ENCODE results near the gene PITRM1.

PITRM1 gene

DNA sequence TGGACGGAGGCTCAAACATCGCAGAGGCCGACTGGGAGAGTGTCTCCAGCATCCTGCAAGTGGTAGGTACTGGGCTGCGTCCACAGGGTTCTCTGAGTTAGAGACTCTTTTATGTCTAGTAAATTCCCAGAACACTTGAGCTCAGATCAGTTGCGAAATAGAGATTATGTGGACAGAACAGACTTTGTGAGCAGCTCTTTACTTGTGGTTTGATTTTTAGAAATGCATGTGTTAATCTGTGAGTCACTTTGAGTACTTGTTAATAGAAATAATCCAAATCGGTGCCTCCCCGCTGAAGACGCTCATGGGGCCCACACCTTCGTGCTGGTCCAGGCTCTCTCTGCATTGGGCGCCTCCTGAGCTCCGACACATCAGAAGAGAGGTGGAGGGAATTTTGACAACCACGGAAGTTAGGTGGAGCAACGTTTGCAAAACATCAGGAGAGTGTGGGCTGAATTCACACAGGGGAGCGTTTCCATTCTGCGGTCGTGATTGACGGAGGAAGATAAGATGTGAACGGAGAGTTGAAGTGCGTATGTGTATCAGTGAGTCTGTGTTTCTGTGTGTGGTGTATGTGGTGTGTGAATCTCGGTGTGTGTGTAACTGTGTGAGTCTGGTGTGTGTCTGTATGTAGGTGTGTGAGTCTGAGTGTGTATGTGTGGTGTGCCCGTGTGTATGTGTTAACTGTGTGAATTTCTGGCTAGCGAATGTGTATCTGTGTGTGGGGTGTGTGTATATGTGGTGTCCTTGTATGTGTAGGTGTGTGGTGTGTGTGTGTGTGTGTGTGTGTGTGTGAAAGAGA, 73.1 kb downstream of the PITRM1 start:
- H3K27ac ChIP-seq = no peak overlapping the region
- TF ChIP-seq, protein P1, sequence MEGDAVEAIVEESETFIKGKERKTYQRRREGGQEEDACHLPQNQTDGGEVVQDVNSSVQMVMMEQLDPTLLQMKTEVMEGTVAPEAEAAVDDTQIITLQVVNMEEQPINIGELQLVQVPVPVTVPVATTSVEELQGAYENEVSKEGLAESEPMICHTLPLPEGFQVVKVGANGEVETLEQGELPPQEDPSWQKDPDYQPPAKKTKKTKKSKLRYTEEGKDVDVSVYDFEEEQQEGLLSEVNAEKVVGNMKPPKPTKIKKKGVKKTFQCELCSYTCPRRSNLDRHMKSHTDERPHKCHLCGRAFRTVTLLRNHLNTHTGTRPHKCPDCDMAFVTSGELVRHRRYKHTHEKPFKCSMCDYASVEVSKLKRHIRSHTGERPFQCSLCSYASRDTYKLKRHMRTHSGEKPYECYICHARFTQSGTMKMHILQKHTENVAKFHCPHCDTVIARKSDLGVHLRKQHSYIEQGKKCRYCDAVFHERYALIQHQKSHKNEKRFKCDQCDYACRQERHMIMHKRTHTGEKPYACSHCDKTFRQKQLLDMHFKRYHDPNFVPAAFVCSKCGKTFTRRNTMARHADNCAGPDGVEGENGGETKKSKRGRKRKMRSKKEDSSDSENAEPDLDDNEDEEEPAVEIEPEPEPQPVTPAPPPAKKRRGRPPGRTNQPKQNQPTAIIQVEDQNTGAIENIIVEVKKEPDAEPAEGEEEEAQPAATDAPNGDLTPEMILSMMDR (conservative IDR thresholded peaks at IDR 0.05) = no peak
- TF ChIP-seq ZFX (IDR thresholded peaks at IDR 0.05) = no peak

DNA sequence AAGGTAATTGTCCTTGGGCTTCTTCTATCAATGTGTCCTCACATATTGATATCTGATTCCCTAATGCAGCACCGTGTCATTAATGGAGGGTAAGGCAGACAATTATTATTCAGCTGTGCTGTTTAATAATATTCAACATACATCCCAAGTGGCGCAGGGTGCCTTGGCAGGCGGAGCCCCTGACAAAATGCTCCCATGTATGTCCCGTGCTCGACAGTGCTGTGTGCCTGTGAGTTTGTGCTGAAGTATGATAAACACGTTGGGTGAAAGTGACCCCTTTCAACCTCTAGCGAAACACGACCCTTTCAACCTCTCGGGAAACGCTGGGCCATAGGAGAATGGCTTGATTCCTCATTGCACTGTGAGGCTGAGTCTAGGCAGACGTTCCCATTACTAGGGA, 73.9 kb downstream of the PITRM1 start:
- TF ChIP-seq, protein P1 (conservative IDR thresholded peaks at IDR 0.05) = no peak
- no peak for TF ChIP-seq ZFX (IDR thresholded peaks at IDR 0.05)
- H3K27ac ChIP-seq = no peak overlapping the region

DNA sequence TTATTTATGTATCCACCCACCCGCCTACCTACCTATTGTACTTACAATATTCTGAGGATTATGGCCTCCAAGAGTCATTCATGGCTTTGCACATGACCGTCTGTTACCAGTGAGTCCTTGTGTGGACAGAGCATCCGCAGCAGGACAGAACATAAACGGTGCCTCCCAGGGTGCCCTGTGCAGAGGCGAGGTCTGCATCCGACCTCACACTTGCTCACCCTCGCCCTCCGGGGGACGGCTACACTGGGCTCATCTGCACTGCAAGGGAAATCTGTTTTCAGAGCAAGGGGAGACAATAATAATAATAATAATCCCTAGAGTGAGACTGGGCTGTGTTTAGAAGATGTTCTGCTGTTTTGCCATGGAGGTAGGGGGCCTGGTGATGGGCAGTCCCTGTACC, 75.4 kb downstream of the PITRM1 start:
- TF ChIP-seq, protein P1 (conservative IDR thresholded peaks at IDR 0.05) = no peak
- TF ChIP-seq ZFX (IDR thresholded peaks at IDR 0.05) = no peak
- no peak overlapping the region for H3K27ac ChIP-seq

DNA sequence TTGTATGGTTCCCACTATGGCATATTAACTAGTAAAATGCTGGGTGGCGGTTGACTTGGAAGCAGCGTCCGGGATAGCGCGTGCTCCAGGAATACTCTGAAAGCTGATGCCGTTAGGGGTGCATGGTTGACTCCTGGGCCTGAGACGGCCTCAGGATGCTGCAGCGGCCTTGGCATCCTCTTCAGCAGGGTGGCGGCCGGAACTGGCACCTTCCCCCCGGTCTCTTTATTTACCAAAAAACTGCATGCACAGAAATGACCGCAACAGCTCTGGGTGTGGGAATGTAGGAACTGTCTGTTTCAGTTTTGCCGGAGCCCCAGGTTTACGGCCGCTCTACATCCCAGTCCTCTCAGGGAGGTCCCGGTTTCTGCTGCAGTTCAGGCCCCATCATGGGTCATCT, 76.4 kb downstream of the PITRM1 start:
- no peak overlapping the region for H3K27ac ChIP-seq
- no peak for TF ChIP-seq ZFX (IDR thresholded peaks at IDR 0.05)
- TF ChIP-seq, protein P1 (conservative IDR thresholded peaks at IDR 0.05) = no peak

DNA sequence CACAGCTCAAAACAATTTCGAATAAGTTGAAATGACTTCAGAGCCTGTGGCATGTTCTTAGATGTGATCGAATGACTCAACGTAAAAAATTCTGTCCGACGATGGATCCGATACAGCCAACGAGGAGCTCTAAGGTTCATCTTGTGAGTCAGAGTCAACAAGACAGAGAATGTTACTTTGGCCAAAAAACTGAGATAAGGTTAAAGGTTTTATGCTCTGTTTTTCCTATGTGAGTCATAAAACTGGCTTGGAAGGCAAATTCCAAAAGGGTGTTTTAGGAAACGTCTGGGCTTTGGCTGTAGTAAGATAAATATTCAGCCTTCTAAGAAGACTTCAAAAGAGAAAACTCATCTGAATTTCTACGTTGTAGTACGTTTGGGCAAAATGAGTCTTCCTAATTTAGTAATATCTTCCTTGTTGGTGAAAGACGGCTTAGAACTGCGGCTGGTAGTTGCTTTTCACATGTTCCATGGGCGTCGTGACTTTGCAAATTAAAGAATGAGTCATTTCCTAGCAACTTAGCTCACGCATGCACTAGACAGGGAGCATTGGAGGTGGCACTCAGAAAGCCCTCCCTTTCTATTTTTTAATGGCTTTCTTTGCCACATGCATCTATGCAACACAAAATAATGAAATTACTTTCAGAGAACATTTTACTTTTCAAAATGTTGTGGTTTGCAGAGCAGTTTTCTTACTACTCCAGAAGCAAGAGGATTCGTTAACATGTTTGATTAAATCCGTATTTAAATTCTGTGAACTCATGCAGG, 77.0 kb downstream of the PITRM1 start:
- no peak overlapping the region for H3K27ac ChIP-seq
- no peak for TF ChIP-seq ZFX (IDR thresholded peaks at IDR 0.05)
- TF ChIP-seq, protein P1 (conservative IDR thresholded peaks at IDR 0.05) = no peak

DNA sequence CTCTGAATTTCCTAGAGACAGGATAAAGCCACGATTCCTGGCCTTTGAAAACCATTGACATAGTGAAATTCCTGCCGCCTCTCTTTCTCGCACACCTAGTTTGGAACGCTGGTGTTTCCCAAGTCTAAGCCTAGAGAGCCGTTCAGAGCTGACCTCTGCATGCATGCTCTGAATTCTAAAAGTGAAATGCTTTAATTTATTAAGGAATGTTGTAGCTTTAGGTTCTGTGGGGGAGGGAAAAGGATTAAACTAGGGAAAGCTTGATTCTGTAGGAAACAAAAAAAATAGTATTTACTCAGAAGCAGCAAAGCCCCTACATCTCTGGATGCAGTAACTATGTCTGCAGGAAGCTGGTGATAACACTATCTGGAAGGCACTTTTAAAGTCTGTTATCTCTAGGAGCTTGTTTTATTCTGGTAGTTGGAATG, 78.0 kb downstream of the PITRM1 start:
- no peak overlapping the region for H3K27ac ChIP-seq
- TF ChIP-seq ZFX (IDR thresholded peaks at IDR 0.05) = no peak
- TF ChIP-seq, protein P1 (conservative IDR thresholded peaks at IDR 0.05) = no peak

DNA sequence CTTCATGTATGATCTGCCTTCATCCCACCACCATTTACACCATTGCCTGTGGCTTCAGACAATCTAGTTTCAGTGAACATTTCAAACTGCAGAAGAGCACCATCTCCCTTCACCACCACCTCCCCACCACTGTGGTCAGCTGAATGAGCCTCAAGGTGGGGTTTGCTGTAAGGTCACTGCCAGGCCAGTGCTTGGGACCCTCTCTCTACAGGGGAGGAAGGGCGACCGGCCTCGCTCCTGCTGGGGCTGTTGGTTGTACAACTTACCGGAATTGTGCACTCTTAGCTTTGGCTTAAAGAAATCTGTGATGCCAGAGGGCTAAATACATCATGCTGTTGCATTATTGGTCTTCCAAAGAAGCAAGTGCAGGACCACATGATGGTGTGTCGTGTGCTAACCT, 78.6 kb downstream of the PITRM1 start:
- no peak overlapping the region for H3K27ac ChIP-seq
- TF ChIP-seq, protein P1 (conservative IDR thresholded peaks at IDR 0.05) = no peak
- no peak for TF ChIP-seq ZFX (IDR thresholded peaks at IDR 0.05)
